Activated naive CD8-positive, alpha-beta T cell treated with anti-CD3 and anti-CD28 coated beads, Interleukin-2, amount 50 U/mL, for 24 hours (primary cell): Measurements from ENCODE around the gene ZNF689.
"Not testable (repeated sequence)": the region's sequence is repeated elsewhere in the genome, so short reads cannot be mapped to it uniquely, and the experiment has no call there.

Source experiments
- ATAC-seq: fragments of 150-1000 bp; cut with Tn5 transposase; one replicate; pipeline ENCODE4 v1.10.0; 2021
- DNase-seq: peaks from one replicate; pipeline ENCODE4 v3.0.0; 2021
- H3K27ac Mint-ChIP-seq: one replicate; pipeline ENCODE4 v1.8.0; 2021; ENCODE audit warnings: mild to moderate bottlenecking, mixed read lengths
- H3K27me3 Mint-ChIP-seq: one replicate; pipeline ENCODE4 v1.8.0; 2021; ENCODE audit warnings: mixed read lengths
- H3K36me3 Mint-ChIP-seq: one replicate; pipeline ENCODE4 v1.8.0; 2021; ENCODE audit warnings: low read depth, mixed read lengths
- H3K4me1 Mint-ChIP-seq: one replicate; pipeline ENCODE4 v1.8.0; 2021; ENCODE audit warnings: mixed read lengths
- H3K4me3 Mint-ChIP-seq: one replicate; pipeline ENCODE4 v1.8.0; 2021; ENCODE audit warnings: mild to moderate bottlenecking, moderate library complexity, mixed read lengths
- H3K9me3 Mint-ChIP-seq: one replicate; pipeline ENCODE4 v1.8.0; 2021; ENCODE audit warnings: mixed read lengths

ZNF689 gene

GRCh38 chr16:30649725-30650368, 39.7 kb upstream of the ZNF689 start:
- peak; percentile 0 for ATAC-seq
- peak overlapping the region; percentile 98 for H3K4me3 Mint-ChIP-seq

GRCh38 chr16:30647274-30647571, 37.0 kb upstream of the ZNF689 start:
- DNase-seq (no peak), ATAC-seq (no peak)
- H3K4me1 Mint-ChIP-seq, result peaks cover 13% of the 10 kb centered on the region
- H3K4me3 Mint-ChIP-seq, result no peak overlapping the region
- no peak overlapping the region for H3K27ac Mint-ChIP-seq
- peaks cover 5% of the 10 kb centered on the region for H3K36me3 Mint-ChIP-seq
- no peaks in the 10 kb centered on the region for H3K9me3 Mint-ChIP-seq
- no peaks in the 10 kb centered on the region for H3K27me3 Mint-ChIP-seq

More at GRCh38 chr16:30649725-30650368, 39.7 kb upstream of the ZNF689 start:
- DNase-seq, result peak; percentile 49
- H3K4me1 Mint-ChIP-seq, result peaks cover 24% of the 10 kb centered on the region
- H3K27ac Mint-ChIP-seq, result peak overlapping the region; percentile 98
- no peaks in the 10 kb centered on the region for H3K27me3 Mint-ChIP-seq
- H3K9me3 Mint-ChIP-seq, result no peaks in the 10 kb centered on the region
- H3K36me3 Mint-ChIP-seq, result peaks cover 23% of the 10 kb centered on the region

- no peak overlapping the region for H3K27ac Mint-ChIP-seq
- H3K4me3 Mint-ChIP-seq, result no peak overlapping the region
- no peaks in the 10 kb centered on the region for H3K27me3 Mint-ChIP-seq
- no peaks in the 10 kb centered on the region for H3K9me3 Mint-ChIP-seq
- H3K36me3 Mint-ChIP-seq, result no peaks in the 10 kb centered on the region
- H3K4me1 Mint-ChIP-seq, result peaks cover 8% of the 10 kb centered on the region
- DNase-seq (no peak), ATAC-seq (no peak)
Measured at GRCh38 chr16:30645727-30646126, 35.5 kb upstream of the ZNF689 start.

- Mint-ChIP-seq H3K9me3 (no peaks in the 10 kb centered on the region), H3K36me3 (no peaks in the 10 kb centered on the region), H3K27me3 (no peaks in the 10 kb centered on the region), H3K27ac (no peak overlapping the region), H3K4me3 (no peak overlapping the region), H3K4me1 (no peaks in the 10 kb centered on the region)
- DNase-seq (no peak), ATAC-seq (no peak)
Measured at GRCh38 chr16:30644334-30644830, 34.2 kb upstream of the ZNF689 start.

GRCh38 chr16:30641378-30641982, 31.3 kb upstream of the ZNF689 start:
- Mint-ChIP-seq H3K4me1 (no peaks in the 10 kb centered on the region), H3K9me3 (no peaks in the 10 kb centered on the region), H3K27ac (no peak overlapping the region), H3K4me3 (no peak overlapping the region), H3K27me3 (no peaks in the 10 kb centered on the region), H3K36me3 (no peaks in the 10 kb centered on the region)
- DNase-seq (no peak), ATAC-seq (no peak)

- Mint-ChIP-seq H3K27me3 (no peaks in the 10 kb centered on the region), H3K4me3 (no peak overlapping the region), H3K27ac (no peak overlapping the region), H3K4me1 (peaks cover 23% of the 10 kb centered on the region), H3K36me3 (peaks cover 5% of the 10 kb centered on the region), H3K9me3 (no peaks in the 10 kb centered on the region)
- DNase-seq, result no peak
- ATAC-seq, result no peak
Measured at GRCh38 chr16:30637944-30638343, 27.8 kb upstream of the ZNF689 start.

- not testable (repeated sequence) for H3K27me3 Mint-ChIP-seq, ATAC-seq, H3K9me3 Mint-ChIP-seq, H3K36me3 Mint-ChIP-seq, DNase-seq, H3K27ac Mint-ChIP-seq, H3K4me3 Mint-ChIP-seq
- H3K4me1 Mint-ChIP-seq, result peaks cover 23% of the 10 kb centered on the region
Measured at GRCh38 chr16:30637139-30637538, 26.9 kb upstream of the ZNF689 start.

- Mint-ChIP-seq H3K27me3 (no peaks in the 10 kb centered on the region), H3K4me1 (peaks cover 23% of the 10 kb centered on the region), H3K4me3 (no peak overlapping the region), H3K36me3 (peaks cover 5% of the 10 kb centered on the region), H3K9me3 (no peaks in the 10 kb centered on the region), H3K27ac (no peak overlapping the region)
- DNase-seq (no peak), ATAC-seq (no peak)
Measured at GRCh38 chr16:30636599-30636998, 26.4 kb upstream of the ZNF689 start.

GRCh38 chr16:30633526-30633925, 23.3 kb upstream of the ZNF689 start:
- H3K4me1 Mint-ChIP-seq, result peaks cover 32% of the 10 kb centered on the region
- peak overlapping the region; percentile 92 for H3K4me3 Mint-ChIP-seq
- ATAC-seq, result no peak
- no peaks in the 10 kb centered on the region for H3K27me3 Mint-ChIP-seq
- H3K36me3 Mint-ChIP-seq, result peaks cover 5% of the 10 kb centered on the region
- no peaks in the 10 kb centered on the region for H3K9me3 Mint-ChIP-seq
- peak overlapping the region; percentile 98 for H3K27ac Mint-ChIP-seq
- DNase-seq, result no peak

- ATAC-seq, H3K9me3 Mint-ChIP-seq, H3K36me3 Mint-ChIP-seq, H3K27me3 Mint-ChIP-seq, H3K27ac Mint-ChIP-seq, H3K4me3 Mint-ChIP-seq, DNase-seq: not testable (repeated sequence)
- peaks cover 34% of the 10 kb centered on the region for H3K4me1 Mint-ChIP-seq
Measured at GRCh38 chr16:30632454-30632853, 22.3 kb upstream of the ZNF689 start.

GRCh38 chr16:30628628-30629540, 18.7 kb upstream of the ZNF689 start:
- peak; percentile 90 for ATAC-seq
- peak; percentile 94 for DNase-seq
- H3K9me3 Mint-ChIP-seq, result no peaks in the 10 kb centered on the region
- peaks cover 15% of the 10 kb centered on the region for H3K4me1 Mint-ChIP-seq
- H3K36me3 Mint-ChIP-seq, result no peaks in the 10 kb centered on the region
- peak overlapping the region; percentile 70 for H3K4me3 Mint-ChIP-seq
- no peaks in the 10 kb centered on the region for H3K27me3 Mint-ChIP-seq
- H3K27ac Mint-ChIP-seq, result peak overlapping the region; percentile 62

GRCh38 chr16:30626236-30626635, 16.0 kb upstream of the ZNF689 start:
- Mint-ChIP-seq H3K9me3 (no peaks in the 10 kb centered on the region), H3K27ac (no peak overlapping the region), H3K27me3 (no peaks in the 10 kb centered on the region), H3K36me3 (no peaks in the 10 kb centered on the region), H3K4me3 (no peak overlapping the region), H3K4me1 (peaks cover 10% of the 10 kb centered on the region)
- no peak for DNase-seq
- ATAC-seq, result no peak

GRCh38 chr16:30623536-30624283, 13.5 kb upstream of the ZNF689 start:
- Mint-ChIP-seq H3K27ac (no peak overlapping the region), H3K36me3 (no peaks in the 10 kb centered on the region), H3K4me1 (peaks cover 4% of the 10 kb centered on the region), H3K27me3 (no peaks in the 10 kb centered on the region), H3K9me3 (no peaks in the 10 kb centered on the region), H3K4me3 (no peak overlapping the region)
- DNase-seq (no peak), ATAC-seq (no peak)

GRCh38 chr16:30622455-30623032, 12.4 kb upstream of the ZNF689 start:
- DNase-seq (no peak), ATAC-seq (no peak)
- Mint-ChIP-seq H3K27me3 (no peaks in the 10 kb centered on the region), H3K9me3 (no peaks in the 10 kb centered on the region), H3K27ac (no peak overlapping the region), H3K4me1 (peaks cover 3% of the 10 kb centered on the region), H3K4me3 (no peak overlapping the region), H3K36me3 (no peaks in the 10 kb centered on the region)
